HepG2 (cell line): ENCODE results near the gene GBE1. TPM values are rescaled to one million over a fixed set of nuclear protein-coding genes. Genes with fewer than 3 reads are reported as not detected.

Experiments used
- ATAC-seq: fragments of 200-7000 bp; cut with Tn5 transposase; 3 replicates; pipeline ENCODE4 v1.9.1; 2020; ENCODE audit warnings: mild to moderate bottlenecking, moderate library complexity
- BruUV-seq: library from RNA; stranded (reverse); fragments of 400-500 nt; replicated peaks from 2 replicates; lab custom pipeline; 2021; lab: Mats Ljungman, UMichigan
- CTCF ChIA-PET: fragments of 300-600 bp; formaldehyde crosslinking; extraction: SDS; loops from one replicate; lab custom pipeline; 2021; ENCODE audit warnings: low total read pairs, inconsistent platforms, low intra/inter-chr PET ratio; lab: Yijun Ruan, JAX
- POLR2A ChIA-PET: fragments of 350-600 bp; sonication (Branson Sonifier 250); formaldehyde crosslinking; loops from one replicate; lab custom pipeline; 2020; ENCODE audit warnings: antibody characterized with exemption, inconsistent platforms; lab: Yijun Ruan, JAX
- DNase-seq: peaks from one replicate; pipeline ENCODE4 v3.0.0-alpha.2; 2015; ENCODE audit warnings: low spot score
- FAIRE-seq: peaks from 3 replicates; lab custom pipeline; 2011; peaks lifted over from hg19 to GRCh38; lab: Jason Lieb, UNC
- H2AFZ ChIP-seq: one replicate; pipeline ENCODE4 v1.6.1; 2011; ENCODE audit warnings: low read length, inconsistent platforms
- H3K27ac ChIP-seq: fragments of 300-600 bp; 3 replicates; pipeline ENCODE4 v1.8.0; 2011; ENCODE audit warnings: mixed run types, mild to moderate bottlenecking, mixed read lengths, low read length, inconsistent platforms; ENCODE audit not compliant: insufficient read depth; ENCODE audit errors: extremely low read length
- H3K27me3 ChIP-seq, 2 experiments: fragments of 200-600 bp in 1 of 2; 2 replicates in 1 of 2; 3 replicates in 1 of 2; pipeline versions ENCODE4 v1.6.0 to v1.8.0; 2011; ENCODE audit warnings: low read length in 2 of 2, mild to moderate bottlenecking in 2 of 2, moderate library complexity in 2 of 2, inconsistent platforms in 1 of 2; ENCODE audit not compliant: insufficient read depth in 2 of 2, control insufficient read depth in 1 of 2
- H3K36me3 ChIP-seq, 2 experiments: fragments of 200-600 bp in 1 of 2; replicated peaks in 1 of 2; 2 replicates in 1 of 2; 3 replicates in 1 of 2; pipeline versions ENCODE4 v1.5.1 to v1.8.0; 2011; ENCODE audit warnings: low read length in 2 of 2, inconsistent platforms in 1 of 2; ENCODE audit not compliant: insufficient read depth in 2 of 2, control insufficient read depth in 1 of 2
- H3K4me1 ChIP-seq: 2 replicates; pipeline ENCODE4 v1.5.1; 2012; ENCODE audit warnings: low read length, inconsistent platforms; ENCODE audit not compliant: insufficient read depth
- H3K4me2 ChIP-seq: 2 replicates; pipeline ENCODE4 v1.6.0; 2011; ENCODE audit warnings: low read depth, low read length, inconsistent platforms
- H3K4me3 ChIP-seq, 3 experiments: fragments of 200-600 bp in 1 of 3; sonication (generic), shearing (Covaris generic) in 1 of 3; replicated peaks in 1 of 3; 2 replicates each; pipeline ENCODE4 v1.5.1; 2011 to 2016; ENCODE audit warnings: low read length in 3 of 3, inconsistent platforms in 2 of 3, low read depth in 2 of 3, mild to moderate bottlenecking in 2 of 3, control low read depth in 1 of 3, mixed read lengths in 1 of 3; ENCODE audit not compliant: insufficient read depth in 1 of 3
- H3K79me2 ChIP-seq: one replicate; pipeline ENCODE4 v1.6.1; 2011; ENCODE audit warnings: low read length, inconsistent platforms; ENCODE audit not compliant: insufficient read depth
- H3K9ac ChIP-seq: 2 replicates; pipeline ENCODE4 v1.6.0; 2011; ENCODE audit warnings: mild to moderate bottlenecking, low read depth, low read length, inconsistent platforms; ENCODE audit not compliant: insufficient read depth
- H3K9me3 ChIP-seq: 2 replicates; pipeline ENCODE4 v1.5.1; 2012; ENCODE audit warnings: mild to moderate bottlenecking, low read length
- H4K20me1 ChIP-seq: 2 replicates; pipeline ENCODE4 v1.6.0; 2011; ENCODE audit warnings: inconsistent platforms, mild to moderate bottlenecking, low read length, moderate library complexity; ENCODE audit not compliant: insufficient read depth
- HNRNPL ChIP-seq: fragments of 200-400 bp; formaldehyde crosslinking; IDR thresholded peaks from 2 replicates; pipeline ENCODE4 v1.6.1; 2017; ENCODE audit warnings: mild to moderate bottlenecking, low read depth, low read length
- MAFF ChIP-seq: IDR thresholded peaks from 2 replicates; pipeline ENCODE4 v1.6.1; 2011; ENCODE audit warnings: low read depth, low read length, improper control_type of control experiment
- MAFK ChIP-seq, 2 experiments: IDR thresholded peaks in 1 of 2; conservative IDR thresholded peaks in 1 of 2; 2 replicates each; pipeline ENCODE4 v1.6.1; 2011; ENCODE audit warnings: improper control_type of control experiment in 2 of 2, low read length in 2 of 2
- PATZ1 ChIP-seq: sonication (generic); formaldehyde crosslinking; IDR thresholded peaks from 2 replicates; pipeline ENCODE4 v1.4.0; 2020; ENCODE audit warnings: missing genetic modification reagents
- PAXIP1 ChIP-seq: sonication (generic); formaldehyde crosslinking; conservative IDR thresholded peaks from 2 replicates; pipeline ENCODE4 v1.4.0; 2020; ENCODE audit warnings: mild to moderate bottlenecking, missing genetic modification reagents, moderate library complexity
- SPEN ChIP-seq: sonication (generic); formaldehyde crosslinking; IDR thresholded peaks from 2 replicates; pipeline ENCODE4 v1.5.1; 2020; ENCODE audit warnings: low read depth, mild to moderate bottlenecking, missing genetic modification reagents
- THAP11 ChIP-seq: IDR thresholded peaks from 2 replicates; pipeline ENCODE4 v1.6.1; 2016; ENCODE audit warnings: missing biosample characterization, missing genetic modification reagents
- ZMYM2 ChIP-seq: sonication (generic); formaldehyde crosslinking; IDR thresholded peaks from 2 replicates; pipeline ENCODE4 v1.8.0; 2022; ENCODE audit warnings: mild to moderate bottlenecking, missing genetic modification reagents
- ZNF234 ChIP-seq: sonication (generic); formaldehyde crosslinking; conservative IDR thresholded peaks from 2 replicates; pipeline ENCODE4 v1.5.1; 2020; ENCODE audit warnings: mild to moderate bottlenecking, missing genetic modification reagents
- ZNF333 ChIP-seq: sonication (generic); formaldehyde crosslinking; IDR thresholded peaks from 2 replicates; pipeline ENCODE4 v1.4.0; 2020; ENCODE audit warnings: mild to moderate bottlenecking, missing genetic modification reagents, borderline replicate concordance
- ZNF501 ChIP-seq: sonication (generic); formaldehyde crosslinking; IDR thresholded peaks from 2 replicates; pipeline ENCODE4 v1.5.1; 2020; ENCODE audit warnings: mild to moderate bottlenecking, moderate library complexity, missing genetic modification reagents
- ZNF691 ChIP-seq: sonication (generic); formaldehyde crosslinking; IDR thresholded peaks from 2 replicates; pipeline ENCODE4 v1.4.0; 2020; ENCODE audit warnings: missing genetic modification reagents, low read depth, mild to moderate bottlenecking, borderline replicate concordance
- ZNF772 ChIP-seq: sonication (generic); formaldehyde crosslinking; IDR thresholded peaks from 2 replicates; pipeline ENCODE4 v1.5.0; 2020; ENCODE audit warnings: mild to moderate bottlenecking, missing genetic modification reagents
- ZNF891 ChIP-seq: sonication (generic); formaldehyde crosslinking; IDR thresholded peaks from 2 replicates; pipeline ENCODE4 v1.5.0; 2020; ENCODE audit warnings: mild to moderate bottlenecking, missing genetic modification reagents
- WGBS: methylation state at CpG from one replicate; pipeline ENCODE4 v1.1.6; 2017; ENCODE audit warnings: low lambda C conversion rate; 5-methylcytosine and 5-hydroxymethylcytosine counted together
- in situ Hi-C: cut with HindIII; loops from 2 replicates; pipeline ENCODE4 v1.10.0; 2017; ENCODE audit warnings: low pct_unique_long_range_greater_than_20kb; ENCODE audit not compliant: extremely low pct_ligation_motif_present
- intact Hi-C: fragments of 100-400 bp; cut with micrococcal nuclease; formaldehyde crosslinking; loops from one replicate; pipeline ENCODE4 v1.10.0; 2022; ENCODE audit not compliant: unreplicated experiment
- polyA plus RNA-seq, 8 experiments: library from polyadenylated mRNA; depleted of rRNA in 3 of 8; stranded (reverse) in 7 of 8; unstranded in 1 of 8; fragments of >200 nt; fragmentation: Illumina TruSeq in 4 of 8; extraction: Trizol in 4 of 8; gene quantifications; 2 replicates each; pipeline versions ENCODE4 v1.2.1 to v1.2.3, GENCODE V29; 2011 to 2016; ENCODE audit warnings: low read depth in 4 of 8, missing spikeins in 1 of 8, mixed read lengths in 1 of 8; ENCODE audit not compliant: insufficient read depth in 1 of 8
- total RNA-seq, 5 experiments: library from RNA; depleted of rRNA; stranded (reverse); fragments of >200 nt; fragmentation: Illumina TruSeq; extraction: Trizol; gene quantifications; 2 replicates each; pipeline ENCODE4 v1.2.3, GENCODE V29; 2016; ENCODE audit warnings: low read depth in 1 of 5

The GBE1 gene
- total and polyA plus RNA-seq, 2 of the 13 experiments (the other 11 are each of a cell fraction or from before 2014, with no cell fraction given) = 22.9 to 36.1 TPM

GRCh38 chr3:81558106-81558505, 203.3 kb downstream of the GBE1 start:
- ChIA-PET POLR2A (no interaction called here), CTCF (no interaction called here)
- Histone ChIP-seq H3K9me3 (no peaks in the 10 kb centered on the region), H3K27ac (no peak overlapping the region), H3K27me3 (no peaks in the 10 kb centered on the region), H3K9ac (no peak overlapping the region), H4K20me1 (no peaks in the 10 kb centered on the region), H3K4me2 (no peak overlapping the region), H3K79me2 (no peaks in the 10 kb centered on the region), H3K4me3 (no peak overlapping the region), H2AFZ (no peak overlapping the region), H3K36me3 (no peaks in the 10 kb centered on the region), H3K4me1 (peaks cover 12% of the 10 kb centered on the region)
- FAIRE-seq (no peak), ATAC-seq (no peak), DNase-seq (no peak)
- intact Hi-C loops (no loop called here), in situ Hi-C loops (no loop called here)
- BruUV-seq = no TSS peak
- TF ChIP-seq MAFK (conservative IDR thresholded peaks at IDR 0.05 in 1 of 2, IDR thresholded peaks at IDR 0.05 in 1 of 2; ENCODE audit: low read length in 2 of 2) (peak; percentile 87 to 92), SPEN (CRISPR knock-in tag) (no peak), MAFF (peak; percentile 90), ZNF891 (no peak), ZNF772 (no peak), ZNF333 (no peak)
- WGBS = 98% methylated on average over 1 of the region's 1 CpG

- FAIRE-seq = no peak
- intact Hi-C loops = no loop called here
- Histone ChIP-seq H3K79me2 (no peaks in the 10 kb centered on the region), H3K4me3 (no peak overlapping the region), H3K36me3 (no peaks in the 10 kb centered on the region), H2AFZ (no peak overlapping the region), H3K9me3 (no peaks in the 10 kb centered on the region), H3K27ac (no peak overlapping the region), H3K27me3 (no peaks in the 10 kb centered on the region), H3K4me1 (peaks cover 12% of the 10 kb centered on the region), H3K4me2 (no peak overlapping the region), H4K20me1 (no peaks in the 10 kb centered on the region), H3K9ac (no peak overlapping the region)
- WGBS = 100% methylated on average over 2 of the region's 2 CpGs
- CTCF ChIA-PET = no interaction called here
- peak; percentile 41 for ATAC-seq
- POLR2A ChIA-PET = no interaction called here
- no TSS peak for BruUV-seq
- in situ Hi-C loops = no loop called here
- DNase-seq = no peak
- TF ChIP-seq PATZ1 (CRISPR knock-in tag) = no peak
- TF ChIP-seq ZMYM2 (CRISPR knock-in tag) = no peak
- no peak for TF ChIP-seq ZNF234
- TF ChIP-seq HNRNPL = no peak
- no peak for TF ChIP-seq ZNF691 (CRISPR knock-in tag)
- no peak for TF ChIP-seq THAP11 (CRISPR knock-in tag)
- TF ChIP-seq PAXIP1 (CRISPR knock-in tag) = no peak
- no peak for TF ChIP-seq ZNF501 (CRISPR knock-in tag)
Observed at GRCh38 chr3:81554801-81555200, 206.6 kb downstream of the GBE1 start.
